Measurements from ENCODE around the gene PPP1R3G.
A peak's percentile ranks its signal among the peaks of the same experiment; 100 is the strongest.

Gene PPP1R3G

DNA sequence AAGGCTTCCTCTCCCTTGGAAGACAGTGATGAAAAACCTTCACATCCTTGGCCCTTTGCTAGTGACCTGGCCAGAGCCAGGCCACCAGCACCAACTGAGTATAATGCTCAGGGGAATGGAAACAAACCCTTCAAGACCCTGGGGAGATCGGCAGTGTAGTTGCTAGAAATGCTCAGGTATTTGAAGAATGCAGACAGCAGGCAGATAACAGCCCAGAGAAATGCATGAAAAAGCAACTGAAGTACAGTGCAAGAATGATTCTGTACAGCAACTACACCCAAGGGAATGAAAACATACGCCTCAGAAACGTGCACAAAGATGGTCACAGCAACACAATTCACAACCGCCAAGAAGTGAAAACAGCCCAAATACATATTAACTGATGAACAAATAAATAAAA is 41.1 kb downstream of the PPP1R3G start:
- TF ChIP-seq TEAD4 (IDR thresholded peaks at IDR 0.05) (peak; percentile 61), EGR1 (IDR thresholded peaks at IDR 0.05) (no peak)

DNA sequence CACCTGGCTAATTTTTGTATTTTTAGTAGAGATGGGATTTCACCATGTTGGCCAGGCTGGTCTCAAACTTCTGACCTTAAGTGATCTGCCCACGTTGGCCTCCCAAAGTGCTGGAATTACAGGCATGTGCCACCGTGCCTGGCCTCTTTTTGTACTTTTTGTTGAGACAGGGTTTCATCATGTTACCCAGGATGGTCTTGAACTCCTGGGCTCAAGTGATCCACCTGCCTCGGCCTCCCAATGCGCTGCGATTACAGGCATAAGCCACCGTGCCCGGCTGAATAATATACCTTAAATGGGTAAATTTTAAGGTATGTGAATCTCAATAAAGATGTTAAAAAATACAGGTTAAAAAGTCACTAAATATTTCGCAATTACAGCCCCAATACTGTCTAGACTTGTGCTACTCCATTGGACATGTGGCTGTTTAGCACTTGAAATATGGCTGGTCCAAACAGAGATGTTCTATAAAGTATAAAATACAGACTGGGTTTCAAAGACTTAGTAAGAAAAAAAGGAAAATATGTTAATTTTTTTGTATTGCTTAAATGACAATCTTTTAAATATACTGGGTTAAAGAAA is 42.1 kb downstream of the PPP1R3G start:
- TF ChIP-seq CEBPB (IDR thresholded peaks at IDR 0.05) (peak; percentile 9; the same call in 1 of the 2 replicates), YY1 (IDR thresholded peaks at IDR 0.05; ENCODE audit: low read depth) (no peak), RAD21 (IDR thresholded peaks at IDR 0.05; ENCODE audit: low read depth) (no peak)

DNA sequence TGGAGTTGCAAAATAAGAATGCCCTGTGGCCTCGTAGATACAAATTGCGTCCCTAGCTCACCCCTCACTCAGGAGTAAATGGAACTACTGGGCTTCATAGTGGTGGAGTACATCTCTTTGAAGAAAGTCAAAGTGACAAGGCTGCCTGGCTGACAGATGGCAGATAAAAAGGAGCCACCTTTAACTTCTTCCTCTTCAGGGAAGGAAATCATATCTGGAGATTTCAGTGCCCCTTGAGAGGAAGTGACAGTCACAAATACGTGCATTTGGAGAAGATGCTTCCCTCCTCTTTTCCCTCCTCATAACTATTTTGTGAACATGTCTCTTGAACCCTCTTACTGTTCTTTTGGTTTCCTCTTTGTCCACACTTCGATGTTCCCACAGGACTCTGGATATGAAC is 43.2 kb downstream of the PPP1R3G start:
- TF ChIP-seq EGR1 (IDR thresholded peaks at IDR 0.05) (no peak), RAD21 (IDR thresholded peaks at IDR 0.05; ENCODE audit: low read depth) (no peak), EP300 (IDR thresholded peaks at IDR 0.05; ENCODE audit: borderline replicate concordance) (no peak), CREB1 (IDR thresholded peaks at IDR 0.05; ENCODE audit: low read depth) (no peak), FOXM1 (IDR thresholded peaks at IDR 0.05; ENCODE audit: borderline replicate concordance, low read depth) (no peak), YY1 (IDR thresholded peaks at IDR 0.05; ENCODE audit: low read depth) (no peak), NFIC (IDR thresholded peaks at IDR 0.05) (no peak), TCF12 (IDR thresholded peaks at IDR 0.05; ENCODE audit: low read depth) (no peak), ZBTB7A (IDR thresholded peaks at IDR 0.05; ENCODE audit: low read depth) (no peak), TAF1 (IDR thresholded peaks at IDR 0.05; ENCODE audit: low read depth) (no peak), CEBPB (IDR thresholded peaks at IDR 0.05) (no peak), TEAD4 (IDR thresholded peaks at IDR 0.05) (no peak)
- TF ChIP-seq, protein P1, sequence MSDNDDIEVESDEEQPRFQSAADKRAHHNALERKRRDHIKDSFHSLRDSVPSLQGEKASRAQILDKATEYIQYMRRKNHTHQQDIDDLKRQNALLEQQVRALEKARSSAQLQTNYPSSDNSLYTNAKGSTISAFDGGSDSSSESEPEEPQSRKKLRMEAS (IDR thresholded peaks at IDR 0.05): no peak
- TF ChIP-seq, protein P2, sequence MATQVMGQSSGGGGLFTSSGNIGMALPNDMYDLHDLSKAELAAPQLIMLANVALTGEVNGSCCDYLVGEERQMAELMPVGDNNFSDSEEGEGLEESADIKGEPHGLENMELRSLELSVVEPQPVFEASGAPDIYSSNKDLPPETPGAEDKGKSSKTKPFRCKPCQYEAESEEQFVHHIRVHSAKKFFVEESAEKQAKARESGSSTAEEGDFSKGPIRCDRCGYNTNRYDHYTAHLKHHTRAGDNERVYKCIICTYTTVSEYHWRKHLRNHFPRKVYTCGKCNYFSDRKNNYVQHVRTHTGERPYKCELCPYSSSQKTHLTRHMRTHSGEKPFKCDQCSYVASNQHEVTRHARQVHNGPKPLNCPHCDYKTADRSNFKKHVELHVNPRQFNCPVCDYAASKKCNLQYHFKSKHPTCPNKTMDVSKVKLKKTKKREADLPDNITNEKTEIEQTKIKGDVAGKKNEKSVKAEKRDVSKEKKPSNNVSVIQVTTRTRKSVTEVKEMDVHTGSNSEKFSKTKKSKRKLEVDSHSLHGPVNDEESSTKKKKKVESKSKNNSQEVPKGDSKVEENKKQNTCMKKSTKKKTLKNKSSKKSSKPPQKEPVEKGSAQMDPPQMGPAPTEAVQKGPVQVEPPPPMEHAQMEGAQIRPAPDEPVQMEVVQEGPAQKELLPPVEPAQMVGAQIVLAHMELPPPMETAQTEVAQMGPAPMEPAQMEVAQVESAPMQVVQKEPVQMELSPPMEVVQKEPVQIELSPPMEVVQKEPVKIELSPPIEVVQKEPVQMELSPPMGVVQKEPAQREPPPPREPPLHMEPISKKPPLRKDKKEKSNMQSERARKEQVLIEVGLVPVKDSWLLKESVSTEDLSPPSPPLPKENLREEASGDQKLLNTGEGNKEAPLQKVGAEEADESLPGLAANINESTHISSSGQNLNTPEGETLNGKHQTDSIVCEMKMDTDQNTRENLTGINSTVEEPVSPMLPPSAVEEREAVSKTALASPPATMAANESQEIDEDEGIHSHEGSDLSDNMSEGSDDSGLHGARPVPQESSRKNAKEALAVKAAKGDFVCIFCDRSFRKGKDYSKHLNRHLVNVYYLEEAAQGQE (IDR thresholded peaks at IDR 0.05; ENCODE audit: low read depth): no peak
- TF ChIP-seq, protein P3, sequence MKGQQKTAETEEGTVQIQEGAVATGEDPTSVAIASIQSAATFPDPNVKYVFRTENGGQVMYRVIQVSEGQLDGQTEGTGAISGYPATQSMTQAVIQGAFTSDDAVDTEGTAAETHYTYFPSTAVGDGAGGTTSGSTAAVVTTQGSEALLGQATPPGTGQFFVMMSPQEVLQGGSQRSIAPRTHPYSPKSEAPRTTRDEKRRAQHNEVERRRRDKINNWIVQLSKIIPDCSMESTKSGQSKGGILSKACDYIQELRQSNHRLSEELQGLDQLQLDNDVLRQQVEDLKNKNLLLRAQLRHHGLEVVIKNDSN (IDR thresholded peaks at IDR 0.05): no peak

DNA sequence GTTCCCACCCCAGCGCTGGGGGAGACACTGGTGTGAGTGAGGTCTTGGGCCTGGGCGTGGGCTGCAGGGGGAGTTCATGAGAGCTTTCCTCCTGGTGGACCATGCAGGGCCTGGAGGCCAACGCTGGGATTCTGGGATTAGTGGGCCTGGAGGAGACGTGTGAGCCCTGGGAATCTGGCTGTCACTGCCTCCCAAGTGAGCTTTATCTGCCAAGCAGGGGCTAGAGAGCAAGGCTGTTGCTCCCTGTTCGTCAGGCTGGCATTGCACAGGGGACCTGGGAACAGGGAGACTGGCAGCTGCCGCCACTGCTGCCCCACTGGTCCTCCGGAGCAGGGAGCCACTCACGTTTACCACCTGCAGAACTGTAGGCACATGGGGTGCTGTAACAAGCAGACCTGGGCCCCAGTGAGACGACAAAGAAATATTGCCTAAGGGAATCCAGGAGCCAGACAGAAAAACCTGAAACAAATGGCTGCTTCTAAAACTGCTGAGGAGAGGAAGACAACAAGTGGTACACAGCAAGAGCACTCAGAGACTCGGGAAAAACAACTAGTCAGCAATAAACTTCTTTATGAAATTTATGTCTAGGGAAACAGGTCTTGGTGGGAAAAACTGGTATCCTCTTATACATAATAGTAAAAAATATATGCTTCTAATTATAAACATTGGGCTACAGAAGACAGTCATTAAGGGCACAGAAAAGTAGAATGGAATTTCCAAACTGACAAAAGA is 45.2 kb downstream of the PPP1R3G start:
- TF ChIP-seq, protein P1 (IDR thresholded peaks at IDR 0.05): no peak
- TF ChIP-seq CEBPB (IDR thresholded peaks at IDR 0.05): no peak
- TF ChIP-seq YY1 (IDR thresholded peaks at IDR 0.05; ENCODE audit: low read depth): no peak
- TF ChIP-seq, protein P3 (IDR thresholded peaks at IDR 0.05): no peak
- no peak for TF ChIP-seq EGR1 (IDR thresholded peaks at IDR 0.05)
- TF ChIP-seq, protein P2 (IDR thresholded peaks at IDR 0.05; ENCODE audit: low read depth): no peak
- TF ChIP-seq RAD21 (IDR thresholded peaks at IDR 0.05; ENCODE audit: low read depth): no peak
- no peak for TF ChIP-seq TEAD4 (IDR thresholded peaks at IDR 0.05)
- TF ChIP-seq ZBTB7A (IDR thresholded peaks at IDR 0.05; ENCODE audit: low read depth): no peak
- TF ChIP-seq FOXM1 (IDR thresholded peaks at IDR 0.05; ENCODE audit: borderline replicate concordance, low read depth): no peak
- no peak for TF ChIP-seq CREB1 (IDR thresholded peaks at IDR 0.05; ENCODE audit: low read depth)
- TF ChIP-seq EP300 (IDR thresholded peaks at IDR 0.05; ENCODE audit: borderline replicate concordance): no peak
- no peak for TF ChIP-seq TAF1 (IDR thresholded peaks at IDR 0.05; ENCODE audit: low read depth)
- TF ChIP-seq TCF12 (IDR thresholded peaks at IDR 0.05; ENCODE audit: low read depth): no peak
- no peak for TF ChIP-seq NFIC (IDR thresholded peaks at IDR 0.05)

DNA sequence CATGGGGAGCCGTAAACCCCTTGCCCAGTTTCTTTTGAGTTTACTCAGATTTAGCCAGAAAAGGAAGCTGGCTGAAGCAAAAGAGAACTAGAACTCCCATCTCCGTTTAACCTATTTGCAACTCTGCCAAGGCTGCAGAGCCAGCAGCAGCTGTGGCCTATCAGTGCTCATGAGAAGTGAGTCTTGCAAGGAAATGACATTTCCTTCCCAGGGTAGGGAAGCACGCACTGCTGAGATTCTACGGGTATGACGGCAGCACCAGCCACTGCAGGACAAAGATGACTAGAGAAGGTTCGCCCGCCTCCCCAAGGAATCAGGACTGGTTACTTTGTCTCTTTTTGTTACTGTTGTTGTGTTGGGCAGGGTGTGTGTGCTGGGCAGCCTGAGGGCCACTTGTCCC is 47.6 kb downstream of the PPP1R3G start:
- TF ChIP-seq CEBPB (IDR thresholded peaks at IDR 0.05): no peak
- no peak for TF ChIP-seq TCF12 (IDR thresholded peaks at IDR 0.05; ENCODE audit: low read depth)
- no peak for TF ChIP-seq CREB1 (IDR thresholded peaks at IDR 0.05; ENCODE audit: low read depth)
- no peak for TF ChIP-seq TEAD4 (IDR thresholded peaks at IDR 0.05)
- no peak for TF ChIP-seq TAF1 (IDR thresholded peaks at IDR 0.05; ENCODE audit: low read depth)
- TF ChIP-seq EP300 (IDR thresholded peaks at IDR 0.05; ENCODE audit: borderline replicate concordance): no peak
- TF ChIP-seq, protein P3 (IDR thresholded peaks at IDR 0.05): no peak
- TF ChIP-seq ZBTB7A (IDR thresholded peaks at IDR 0.05; ENCODE audit: low read depth): no peak
- TF ChIP-seq, protein P1 (IDR thresholded peaks at IDR 0.05): no peak
- TF ChIP-seq EGR1 (IDR thresholded peaks at IDR 0.05): no peak
- no peak for TF ChIP-seq YY1 (IDR thresholded peaks at IDR 0.05; ENCODE audit: low read depth)
- TF ChIP-seq FOXM1 (IDR thresholded peaks at IDR 0.05; ENCODE audit: borderline replicate concordance, low read depth): no peak
- no peak for TF ChIP-seq NFIC (IDR thresholded peaks at IDR 0.05)
- TF ChIP-seq, protein P2 (IDR thresholded peaks at IDR 0.05; ENCODE audit: low read depth): no peak
- no peak for TF ChIP-seq RAD21 (IDR thresholded peaks at IDR 0.05; ENCODE audit: low read depth)
